Stomach (tissue), 9 donors: ENCODE results near the gene PKNOX2. TPM values are rescaled to one million over a fixed set of nuclear protein-coding genes. Genes with fewer than 3 reads are reported as not detected.
A peak's percentile ranks its signal among the peaks of the same experiment; 100 is the strongest.

Source experiments
- DNase-seq, 2 donors: peaks; one replicate each; pipeline versions ENCODE4 v3.0.0 to v3.0.0-alpha.2; 2013 to 2019
- H3K27ac ChIP-seq, 5 donors: fragments of 200-600 bp in 4 of 5; sonication (generic) in 4 of 5; one replicate each; pipeline ENCODE4 v1.5.1; 2013 to 2019; ENCODE audit warnings: mild to moderate bottlenecking in 1 of 5, moderate library complexity in 1 of 5
- H3K27me3 ChIP-seq, 3 donors: fragments of 200-600 bp; sonication (generic); one replicate each; pipeline ENCODE4 v1.5.1; 2017 to 2019; ENCODE audit warnings: mixed run types in 1 of 3
- H3K36me3 ChIP-seq, 4 donors: fragments of 200-600 bp; sonication (generic); 1 replicate in 3 of 4; 2 replicates in 1 of 4; pipeline ENCODE4 v1.5.1; 2016 to 2019
- H3K4me1 ChIP-seq, 4 donors: fragments of 200-600 bp; sonication (generic); one replicate each; pipeline ENCODE4 v1.5.1; 2016 to 2019
- H3K4me3 ChIP-seq, 4 donors: fragments of 200-600 bp; sonication (generic) in 3 of 4; one replicate each; pipeline ENCODE4 v1.5.1; 2016 to 2019; ENCODE audit warnings: mild to moderate bottlenecking in 1 of 4
- H3K9me3 ChIP-seq, 4 donors: fragments of 200-600 bp; sonication (generic); one replicate each; pipeline ENCODE4 v1.5.1; 2016 to 2019
- CTCF ChIP-seq, 7 experiments: fragments of 450-650 bp in 4 of 7; fragments of 200-600 bp in 3 of 7; sonication (generic) in 3 of 7; IDR thresholded peaks; one replicate each; pipeline ENCODE4 v1.5.1; 2016 to 2019; ENCODE audit warnings: antibody characterized with exemption in 7 of 7, control low read depth in 2 of 7, mild to moderate bottlenecking in 1 of 7
- EP300 ChIP-seq: sonication (generic); formaldehyde crosslinking; IDR thresholded peaks from one replicate; pipeline ENCODE4 v1.6.1; 2017; ENCODE audit warnings: antibody characterized with exemption
- POLR2A ChIP-seq, 4 donors: fragments of 450-650 bp; IDR thresholded peaks; one replicate each; pipeline ENCODE4 v1.6.1; 2016; ENCODE audit warnings: antibody characterized with exemption in 4 of 4, control low read depth in 2 of 4, mild to moderate bottlenecking in 1 of 4, moderate library complexity in 1 of 4
- POLR2AphosphoS5 ChIP-seq, 3 donors: sonication (generic); formaldehyde crosslinking; IDR thresholded peaks; one replicate each; pipeline ENCODE4 v1.6.1; 2016; ENCODE audit warnings: antibody characterized with exemption in 3 of 3
- WGBS, 5 donors: extraction: QIAGEN DNeasy Blood & Tissue Kit in 3 of 5; methylation state at CpG; one replicate each; pipeline versions ENCODE4 v1.1.5 to v1.1.7; 2013 to 2018; 5-methylcytosine and 5-hydroxymethylcytosine counted together
- intact Hi-C: fragments of 100-400 bp; cut with DNase I; formaldehyde crosslinking; loops from one replicate; pipeline ENCODE4 v1.15.1; 2023; ENCODE audit warnings: low total_unique reads
- polyA plus RNA-seq, 3 donors: library from polyadenylated mRNA; stranded (reverse); fragments of 200-250 nt; gene quantifications; one replicate each; pipeline ENCODE4 v1.2.3, GENCODE V29; 2013
- total RNA-seq, 5 donors: library from RNA; depleted of rRNA; stranded (reverse); fragments of >200 nt; gene quantifications; one replicate each; pipeline versions ENCODE4 v1.1.0 to v1.2.3, GENCODE V29; 2014 to 2016
- donor health status: healthy with polysubstance abuse.
- donor health status: Bipolar disorder and iron deficiency.
- donor health status: healthy.

The PKNOX2 gene
- total and polyA plus RNA-seq, 8 donors, result 0.83 to 4.9 (median 2.3) TPM; not detected in 1

GRCh38 chr11:125333354-125334073 is 169.0 kb downstream of the PKNOX2 start:
- no peak overlapping the region for H3K27ac ChIP-seq
- intact Hi-C loops, result no loop called here
- TF ChIP-seq POLR2AphosphoS5 (IDR thresholded peaks at IDR 0.05), result no peak
- no peak for TF ChIP-seq EP300
- TF ChIP-seq POLR2A (IDR thresholded peaks at IDR 0.05), result no peak
- TF ChIP-seq CTCF (IDR thresholded peaks at IDR 0.05), result no peak
- no peaks in the 10 kb centered on the region for H3K36me3 ChIP-seq
- no peaks in the 10 kb centered on the region for H3K27me3 ChIP-seq
- H3K9me3 ChIP-seq, result no peaks in the 10 kb centered on the region
- WGBS, 5 donors, result 76 to 83% (median 80%) methylated on average over 7 of the region's 7 CpGs
- no peak overlapping the region for H3K4me3 ChIP-seq
- no peak for DNase-seq
- peaks cover 0 to 9% (median 0%) of the 10 kb centered on the region in 4 donors for H3K4me1 ChIP-seq

- intact Hi-C loops, result no loop called here
- H3K27ac ChIP-seq, result no peak overlapping the region
- no peaks in the 10 kb centered on the region for H3K9me3 ChIP-seq
- peak in 1 of 2 donors; percentile 39 for DNase-seq
- H3K4me1 ChIP-seq, result peaks cover 0 to 9% (median 0%) of the 10 kb centered on the region in 4 donors
- no peak for TF ChIP-seq EP300
- TF ChIP-seq POLR2A (IDR thresholded peaks at IDR 0.05), result no peak
- TF ChIP-seq CTCF (IDR thresholded peaks at IDR 0.05), result no peak
- no peak for TF ChIP-seq POLR2AphosphoS5 (IDR thresholded peaks at IDR 0.05)
- 71 to 80% (median 74%) methylated on average over 5 of the region's 5 CpGs for WGBS, 5 donors
- no peaks in the 10 kb centered on the region for H3K27me3 ChIP-seq
- no peak overlapping the region for H3K4me3 ChIP-seq
- no peaks in the 10 kb centered on the region for H3K36me3 ChIP-seq
These were observed 170.6 kb downstream of the PKNOX2 start for GRCh38 chr11:125335106-125335505.

- no peaks in the 10 kb centered on the region for H3K9me3 ChIP-seq
- no peak for DNase-seq
- WGBS, 5 donors, result 71 to 74% (median 72%) methylated on average over 10 to 11 of the region's 11 CpGs
- no peak for TF ChIP-seq POLR2A (IDR thresholded peaks at IDR 0.05)
- TF ChIP-seq EP300, result no peak
- no peak for TF ChIP-seq POLR2AphosphoS5 (IDR thresholded peaks at IDR 0.05)
- no peak for TF ChIP-seq CTCF (IDR thresholded peaks at IDR 0.05)
- no peak overlapping the region for H3K4me3 ChIP-seq
- H3K27ac ChIP-seq, result peak overlapping the region in 4 of 5 donors; percentile 33 to 69 (median 66)
- intact Hi-C loops, result no loop called here
- H3K36me3 ChIP-seq, result no peaks in the 10 kb centered on the region
- H3K4me1 ChIP-seq, result peaks cover 0 to 9% (median 2%) of the 10 kb centered on the region in 4 donors
- H3K27me3 ChIP-seq, result no peaks in the 10 kb centered on the region
These were observed 173.6 kb downstream of the PKNOX2 start for GRCh38 chr11:125337836-125338834.
